DLD1 (cell line): ENCODE results near the gene ANTXR1.

Experiments used
- in situ Hi-C: cut with HindIII; loops from 2 replicates; pipeline ENCODE4 v1.10.0; 2017; ENCODE audit warnings: low sequenced_read_pairs

Gene ANTXR1

DNA sequence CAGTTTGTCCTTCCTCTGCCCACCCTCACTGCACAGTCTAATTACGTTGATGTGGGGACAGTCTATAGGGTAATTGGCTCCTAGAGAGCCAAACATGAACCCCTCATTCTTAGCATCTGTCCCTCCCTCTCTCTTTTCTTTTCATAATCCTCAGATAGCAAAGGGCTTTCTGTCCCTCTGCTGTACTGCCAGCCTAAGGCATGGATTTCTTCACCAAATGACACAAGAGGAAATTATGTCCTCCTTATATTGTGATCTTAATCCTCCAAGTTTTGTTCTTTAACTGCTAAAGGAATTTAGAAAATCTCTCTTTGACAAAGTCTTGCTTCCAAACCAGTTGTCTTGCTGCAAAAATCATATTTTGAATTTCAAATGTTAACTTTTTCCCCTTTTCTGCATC, 18.5 kb downstream of the ANTXR1 start:
- in situ Hi-C loops = no loop called here

DNA sequence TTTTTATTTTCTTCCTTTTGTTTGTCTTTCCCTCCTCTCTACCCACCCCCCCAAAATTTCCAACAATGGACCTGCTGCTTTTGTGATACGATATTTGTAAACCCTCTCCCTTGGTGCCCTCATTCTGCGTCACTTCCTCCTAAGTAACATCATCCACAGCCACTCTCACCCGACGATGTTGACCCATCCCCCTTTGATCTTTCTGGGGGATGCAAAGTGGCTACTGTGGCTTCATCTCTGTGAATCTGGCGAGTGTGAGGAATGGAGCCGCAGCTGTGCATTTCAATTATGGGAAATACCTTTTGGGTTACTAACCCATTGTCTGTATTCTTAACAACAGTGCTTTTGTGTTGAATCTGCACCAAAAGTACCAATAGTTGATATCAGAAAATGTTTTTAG, 19.4 kb downstream of the ANTXR1 start:
- in situ Hi-C loops = no loop called here

DNA sequence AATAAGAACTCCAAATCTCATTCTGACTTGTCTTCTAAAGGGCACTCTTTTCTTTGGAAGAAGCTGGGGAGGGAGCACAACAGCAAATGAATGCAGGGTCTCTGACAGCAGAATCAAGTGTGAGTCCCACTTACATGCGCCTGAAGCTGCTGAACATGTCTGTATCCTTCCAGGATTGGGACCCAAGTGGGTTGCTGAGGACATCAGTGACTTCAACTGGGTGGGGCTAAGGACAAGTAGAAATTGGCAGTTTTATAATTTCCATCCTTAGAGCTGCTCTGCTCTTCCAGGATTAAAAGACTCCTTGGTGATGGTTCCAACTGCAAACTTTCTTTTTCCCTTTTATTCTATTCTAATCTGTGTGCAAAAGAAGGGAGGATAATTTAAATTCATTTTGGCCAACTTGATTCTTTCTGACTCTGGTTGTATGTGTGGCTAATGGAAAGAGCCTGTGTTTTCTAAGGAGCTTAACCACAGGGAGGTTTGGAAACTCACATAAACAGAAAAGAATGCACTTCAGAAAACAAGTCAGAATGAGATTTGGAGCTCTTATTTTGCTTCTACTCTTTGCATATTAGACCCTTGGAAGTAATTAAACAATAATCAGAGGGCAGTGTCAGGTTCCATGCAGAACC, 20.6 kb downstream of the ANTXR1 start:
- in situ Hi-C loops = no loop called here

DNA sequence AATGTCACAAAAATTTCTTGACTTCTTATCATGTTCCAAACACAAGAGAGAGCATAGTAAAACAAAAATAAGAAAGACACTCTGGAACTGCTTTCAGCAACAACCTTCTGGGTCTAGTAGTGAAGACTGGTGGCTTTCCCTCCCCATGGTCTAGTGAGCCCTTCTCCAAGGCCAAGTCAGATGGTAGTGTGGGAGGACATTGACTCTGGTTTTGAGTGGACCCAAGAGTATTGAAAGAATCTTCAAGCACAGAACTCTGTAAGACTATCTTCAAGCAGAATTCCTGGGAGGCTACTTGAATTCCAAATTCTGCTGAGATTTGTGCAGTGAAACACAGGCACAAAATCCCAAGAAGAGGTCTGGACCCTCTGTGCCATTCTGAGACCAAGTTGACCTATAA, 21.1 kb downstream of the ANTXR1 start:
- in situ Hi-C loops = no loop called here

DNA sequence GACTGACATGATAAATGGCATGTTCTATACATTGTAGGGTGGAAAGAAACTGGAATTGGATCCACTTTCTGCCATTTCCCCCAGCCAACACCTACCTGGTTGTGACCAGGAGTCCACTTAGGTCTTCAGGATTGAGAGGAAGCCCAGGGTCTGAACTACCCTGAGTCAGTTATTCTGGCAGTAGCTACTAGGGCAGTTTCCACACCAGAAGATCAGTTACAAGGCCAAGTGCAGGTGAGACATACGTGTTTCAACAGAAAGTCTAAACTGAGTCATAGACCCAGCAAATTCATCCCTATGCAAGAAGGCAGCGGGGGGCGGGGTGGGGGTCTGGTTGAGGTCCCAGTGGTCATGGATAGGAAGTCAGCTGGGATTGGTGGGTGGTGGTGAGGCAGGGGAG, 21.9 kb downstream of the ANTXR1 start:
- in situ Hi-C loops = no loop called here

DNA sequence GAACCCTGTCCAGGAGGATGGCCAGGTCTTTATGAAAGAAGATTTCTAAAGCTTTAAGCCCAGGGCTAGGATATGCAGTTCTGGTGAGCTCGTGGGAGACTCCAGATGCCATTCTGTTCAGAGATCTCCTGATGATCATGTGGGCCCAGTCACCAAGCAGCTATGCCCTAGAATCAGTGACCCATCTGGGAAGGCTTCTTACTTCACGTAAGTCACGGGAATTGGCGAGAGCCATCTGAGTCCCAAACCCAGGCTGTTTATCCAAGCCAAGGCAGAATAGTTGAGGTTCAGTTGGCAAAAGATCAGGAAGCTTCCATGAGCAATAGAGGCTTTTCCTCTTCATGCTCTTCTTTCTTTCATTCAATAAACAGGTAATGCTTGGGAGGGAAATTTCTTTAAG, 23.9 kb downstream of the ANTXR1 start:
- in situ Hi-C loops = no loop called here

DNA sequence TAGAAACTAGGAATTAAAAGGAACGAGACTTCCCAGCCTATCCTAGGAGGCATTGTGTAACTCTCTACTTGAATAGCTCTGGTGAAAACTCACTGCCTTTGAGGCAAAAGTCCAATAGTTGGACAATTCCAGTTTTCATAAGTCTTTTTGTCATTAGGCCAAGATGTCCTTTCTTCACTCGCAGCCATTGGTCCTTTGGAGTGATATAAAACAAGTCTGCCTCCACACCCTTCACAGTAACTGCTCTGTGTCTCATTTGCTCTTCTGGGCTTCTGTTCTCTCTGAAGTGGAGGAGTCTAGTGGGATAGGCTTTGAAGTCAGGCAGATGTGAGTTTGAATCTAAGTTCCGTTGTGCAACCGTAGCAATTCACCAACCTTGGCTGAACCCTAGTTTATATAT, 28.2 kb downstream of the ANTXR1 start:
- in situ Hi-C loops = no loop called here

DNA sequence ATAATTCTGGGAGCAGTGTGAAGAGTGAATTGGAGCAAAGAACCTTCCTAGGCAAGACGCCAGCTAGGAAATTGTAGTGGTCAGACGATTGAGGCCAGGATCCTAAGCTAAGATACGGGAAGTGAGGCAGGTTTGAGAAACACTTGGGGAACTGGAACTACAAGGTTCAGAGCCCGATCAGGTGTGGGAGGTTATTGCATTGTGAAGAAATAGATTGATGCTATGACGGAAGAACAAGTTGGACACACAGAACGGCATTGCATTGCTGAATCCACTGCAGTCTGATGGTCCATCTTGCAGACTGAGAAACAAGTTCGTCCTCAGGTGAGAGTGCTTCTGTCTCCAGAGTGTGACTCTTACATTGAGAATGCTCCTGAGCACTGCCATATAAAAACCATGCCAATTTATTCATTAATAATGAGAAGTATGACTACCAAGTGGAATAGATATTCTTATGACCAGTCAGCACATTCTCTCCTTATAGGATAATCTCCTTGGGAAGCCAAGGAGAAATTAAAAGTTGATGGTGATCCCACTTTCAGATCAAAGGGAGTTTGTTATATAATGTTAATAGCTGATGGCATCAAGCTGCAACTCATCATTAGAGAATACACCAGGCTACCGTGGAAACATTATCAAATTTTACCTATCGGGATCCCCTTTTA, 30.9 kb downstream of the ANTXR1 start:
- in situ Hi-C loops = no loop called here

DNA sequence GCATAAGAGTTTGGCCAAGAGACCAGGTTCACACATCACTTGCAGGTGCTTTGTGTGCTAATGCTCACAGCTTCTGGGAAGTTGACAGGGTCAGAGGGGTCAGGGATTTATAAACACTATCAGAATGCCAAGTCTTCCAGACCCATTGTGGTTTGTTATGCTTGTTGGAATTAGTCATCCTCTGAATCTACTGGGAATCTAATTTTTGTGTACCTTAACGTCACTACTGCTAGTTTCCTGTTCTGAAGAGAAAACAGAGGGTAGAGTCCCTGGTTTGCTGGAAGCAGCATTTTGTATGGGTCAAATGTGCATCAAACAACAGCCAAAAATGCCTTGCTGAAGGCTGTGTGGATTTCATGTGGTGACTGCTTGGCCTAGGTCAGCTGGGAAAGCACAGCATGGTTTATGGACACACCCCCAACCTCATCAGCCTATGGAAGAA, 33.3 kb downstream of the ANTXR1 start:
- in situ Hi-C loops = no loop called here

DNA sequence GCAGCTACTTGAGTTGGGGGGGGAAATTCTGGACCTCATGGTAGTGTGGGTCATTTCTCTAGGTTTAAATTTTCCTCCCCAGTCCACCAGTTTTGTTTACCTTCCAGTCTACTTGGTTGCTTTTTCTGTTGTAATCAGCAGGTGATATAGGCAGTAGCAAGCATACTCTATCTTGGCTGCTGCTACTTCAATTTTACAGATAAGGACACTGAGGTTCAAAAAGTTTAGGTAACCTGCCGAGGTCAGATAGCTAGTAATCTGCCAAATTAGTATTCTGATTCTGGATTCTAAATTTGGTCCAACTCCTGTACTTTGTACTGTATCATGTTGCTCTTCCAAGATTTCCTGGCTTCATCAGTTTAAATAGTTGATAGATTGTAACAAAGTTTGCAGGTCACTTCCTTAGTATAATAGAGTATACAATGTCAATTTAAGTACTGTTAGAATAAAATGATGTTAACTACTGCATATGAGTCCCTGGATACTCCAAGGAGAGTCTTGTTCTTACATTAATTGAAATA, 34.7 kb downstream of the ANTXR1 start:
- in situ Hi-C loops = no loop called here

DNA sequence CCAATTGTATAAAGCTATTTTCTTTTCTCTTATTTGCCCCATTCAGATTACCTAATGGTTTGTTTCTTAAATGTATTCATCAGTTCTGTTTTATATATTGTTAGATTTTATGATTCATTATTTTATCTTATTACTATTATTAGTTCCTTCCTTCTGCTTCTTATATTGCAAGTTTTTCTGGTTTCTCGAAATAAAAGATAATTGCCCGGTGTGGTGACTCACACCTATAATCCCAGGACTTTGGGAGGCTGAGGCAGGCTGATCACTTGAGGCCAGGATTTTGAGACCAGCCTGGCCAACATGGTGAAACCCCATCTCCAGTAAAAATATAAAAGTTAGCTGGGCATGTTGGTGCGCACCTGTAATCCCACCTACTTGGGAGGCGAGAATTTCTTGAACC, 37.8 kb downstream of the ANTXR1 start:
- in situ Hi-C loops = no loop called here

DNA sequence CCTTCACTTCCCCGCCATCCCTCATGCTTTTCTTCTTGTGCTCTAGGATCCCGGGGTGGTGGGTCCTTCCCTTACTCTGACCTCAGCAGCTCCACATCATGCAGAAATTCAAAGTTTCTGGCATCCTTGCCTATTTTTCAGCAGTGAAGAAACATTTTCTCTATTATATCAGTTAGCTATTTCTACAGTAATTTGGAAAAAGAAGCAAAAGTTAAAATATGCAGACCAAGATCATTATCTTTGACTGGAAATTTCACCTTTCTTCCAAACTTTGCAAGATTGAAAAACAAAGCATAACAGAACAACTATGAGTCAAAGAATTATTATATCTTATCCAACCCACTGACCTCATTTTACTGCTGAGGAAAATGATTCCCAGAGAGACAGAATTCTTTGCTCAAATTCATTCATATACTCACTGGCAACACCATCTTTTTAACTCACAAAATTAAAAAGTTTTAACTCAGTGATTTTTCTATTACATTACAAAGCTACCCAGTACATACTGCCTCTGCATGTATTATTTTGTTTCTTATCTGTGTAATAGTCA, 40.5 kb downstream of the ANTXR1 start:
- in situ Hi-C loops = no loop called here

DNA sequence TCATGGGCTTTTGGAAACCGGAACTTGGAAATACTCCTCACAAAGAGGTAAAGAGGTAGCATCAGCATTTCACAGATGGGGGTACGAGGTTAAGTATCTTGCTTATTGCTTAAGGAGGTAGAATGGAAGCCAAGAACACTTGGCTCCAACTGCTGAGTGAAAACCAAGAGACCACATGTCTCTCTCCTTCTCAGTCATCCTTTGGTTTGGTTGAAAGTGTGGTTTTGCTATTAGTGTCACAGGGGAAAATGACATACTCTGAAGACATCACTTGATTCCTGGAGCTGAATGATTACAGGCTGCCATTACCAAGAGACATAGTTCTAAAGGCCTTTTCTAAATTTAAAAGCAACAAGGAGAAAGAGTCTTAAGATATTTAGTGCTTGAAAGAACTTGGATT, 41.5 kb downstream of the ANTXR1 start:
- in situ Hi-C loops = no loop called here

DNA sequence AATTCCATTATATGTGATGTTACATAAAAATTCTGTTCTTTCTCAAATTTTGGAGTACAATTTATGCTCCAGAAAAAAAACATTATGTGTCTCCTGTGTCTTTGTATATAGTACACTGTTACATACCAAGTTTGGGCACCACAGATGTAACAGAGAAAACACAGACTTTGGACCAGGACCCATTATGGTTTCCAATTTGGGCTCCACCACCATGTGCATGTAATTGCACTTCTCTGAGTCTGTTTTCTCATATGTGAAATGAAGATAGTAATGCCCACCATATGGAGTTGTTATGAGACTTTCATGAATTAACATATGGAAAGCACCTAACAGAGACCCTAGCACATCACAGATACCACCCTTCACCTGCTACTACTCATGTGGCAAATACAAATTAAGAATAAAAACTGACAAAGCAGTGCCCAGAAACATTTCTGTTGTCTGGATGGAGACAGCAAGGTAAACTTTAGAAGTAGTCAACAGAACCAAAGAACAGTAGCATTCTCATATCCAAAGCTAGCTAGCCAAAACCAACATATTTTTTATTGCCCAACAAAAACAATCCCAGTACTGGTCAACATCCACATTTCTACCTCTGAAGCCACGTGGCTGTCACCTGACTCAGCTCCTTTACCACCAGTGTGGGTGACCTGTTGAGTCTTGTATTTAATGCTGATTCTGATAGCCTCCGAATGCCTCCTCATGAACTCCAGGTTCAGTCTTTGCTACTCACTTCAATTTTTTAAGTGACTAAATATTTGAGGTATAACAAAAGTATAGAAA, 42.9 kb downstream of the ANTXR1 start:
- in situ Hi-C loops = no loop called here

DNA sequence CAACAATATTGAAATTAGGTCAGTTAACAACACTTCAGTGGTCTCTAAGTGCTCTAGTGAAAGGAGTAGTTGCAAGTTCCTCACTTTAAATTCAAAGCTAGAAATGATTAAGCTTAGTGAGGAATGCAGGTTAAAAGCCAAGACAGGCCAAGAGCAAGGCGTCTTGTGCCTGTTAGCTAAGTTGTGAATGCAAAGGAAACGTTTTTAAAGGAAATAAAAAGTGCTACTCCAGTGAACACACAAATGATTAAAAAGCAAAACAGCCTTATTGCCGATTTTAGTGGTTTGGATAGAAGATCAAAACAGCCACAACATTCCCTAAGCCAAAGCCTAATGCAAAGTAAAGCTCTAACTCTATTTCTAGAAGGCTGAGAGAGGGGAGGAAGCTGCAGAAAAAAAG, 44.7 kb downstream of the ANTXR1 start:
- in situ Hi-C loops = no loop called here

DNA sequence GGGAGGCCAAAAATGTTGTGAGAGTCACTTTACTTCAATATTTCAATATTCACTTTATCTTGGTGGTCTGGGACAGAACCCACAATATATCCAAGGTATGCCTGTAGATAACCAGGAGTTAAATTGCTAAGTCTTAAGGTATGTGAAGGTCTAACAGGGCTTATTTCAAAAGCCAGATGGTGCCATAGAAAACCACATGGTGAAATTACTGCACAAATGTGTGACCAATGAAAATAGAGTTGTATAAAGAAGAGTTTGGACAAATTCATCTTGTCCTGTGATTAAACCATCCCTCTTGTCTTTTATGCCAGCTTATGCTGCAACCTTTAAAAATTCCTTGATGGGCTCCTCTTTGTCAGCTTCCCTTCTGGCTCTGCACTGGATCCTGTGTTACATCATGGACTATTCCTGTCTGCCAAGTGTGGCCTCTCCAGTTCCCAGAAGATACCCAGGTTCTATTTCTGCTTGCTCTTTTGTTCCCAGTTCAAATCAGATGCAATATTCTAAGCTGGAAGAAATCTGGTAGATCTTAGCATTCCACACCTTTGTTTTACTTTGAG, 46.8 kb downstream of the ANTXR1 start:
- in situ Hi-C loops = no loop called here

DNA sequence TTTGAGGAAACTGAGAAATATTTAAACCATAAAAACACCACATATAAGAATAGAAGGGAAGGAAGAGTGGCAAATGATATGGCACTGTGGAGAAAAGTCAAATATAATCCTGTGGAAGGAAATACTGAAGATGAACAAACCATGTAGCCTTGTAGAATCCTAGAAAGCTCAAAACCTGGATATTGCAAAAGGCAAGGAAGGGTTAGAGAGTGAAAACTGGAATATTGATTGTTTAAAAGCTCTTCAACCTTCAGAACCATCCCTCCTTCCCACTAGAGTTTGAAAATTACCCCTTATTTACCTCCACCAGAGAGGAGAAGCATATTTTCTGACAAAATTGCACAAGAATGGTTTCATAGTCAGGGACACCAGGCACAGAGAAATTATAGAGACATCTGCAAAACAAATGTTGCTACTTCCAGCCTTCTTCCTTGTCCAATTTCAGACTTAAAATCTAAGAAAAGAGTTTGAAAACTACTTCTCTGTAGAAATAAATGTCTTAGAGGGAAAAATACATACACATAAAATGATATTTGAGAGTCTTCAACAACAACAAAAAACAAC, 48.0 kb downstream of the ANTXR1 start:
- in situ Hi-C loops = no loop called here

DNA sequence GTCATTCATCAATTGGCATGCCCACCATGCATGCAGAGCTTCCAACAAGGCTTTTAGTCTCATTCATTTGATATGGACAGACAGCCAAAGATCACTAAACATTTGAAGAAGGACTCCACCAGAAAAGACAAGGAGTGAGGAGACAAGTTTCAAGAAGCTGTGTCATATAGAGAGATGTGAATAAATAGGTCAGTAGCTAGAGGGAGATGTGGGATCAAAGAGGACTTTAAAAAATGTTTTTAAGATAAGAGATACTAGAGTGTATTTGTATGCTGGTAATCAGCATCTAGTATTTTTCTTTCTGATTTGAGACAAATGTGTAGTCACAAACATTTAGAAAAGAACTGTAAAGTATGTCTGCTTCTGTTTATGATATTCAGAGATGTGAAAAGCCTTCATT, 48.5 kb downstream of the ANTXR1 start:
- in situ Hi-C loops = no loop called here

DNA sequence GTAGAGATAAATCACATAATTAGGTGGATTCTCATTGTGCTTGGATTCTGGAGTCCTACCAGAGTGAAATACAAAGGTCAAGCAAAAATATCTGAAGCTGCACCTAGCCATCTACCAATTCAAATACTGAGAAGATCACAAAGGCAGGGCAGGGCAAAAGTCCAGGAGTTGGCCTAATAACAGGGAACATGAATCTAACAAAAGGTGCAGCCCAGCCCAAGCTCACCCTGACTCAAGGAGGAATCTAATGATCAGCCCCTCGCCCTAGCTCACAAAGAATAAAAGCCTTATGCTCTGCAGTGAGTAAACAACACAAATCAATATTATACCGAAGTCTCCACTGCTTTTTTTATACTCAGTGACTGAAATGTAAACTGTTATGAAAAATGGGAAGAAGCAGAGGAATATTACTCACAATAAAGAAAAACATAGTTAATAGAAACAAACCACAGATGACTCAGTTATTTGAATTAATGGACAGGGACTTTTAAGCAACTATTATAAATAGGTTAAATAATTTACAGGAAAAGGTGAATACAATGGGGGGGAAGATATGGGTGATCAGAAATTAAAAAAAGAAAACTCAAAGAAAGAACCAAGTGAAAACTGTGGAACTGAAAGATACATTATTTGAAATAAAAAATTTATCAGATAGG, 49.5 kb downstream of the ANTXR1 start:
- in situ Hi-C loops = no loop called here

DNA sequence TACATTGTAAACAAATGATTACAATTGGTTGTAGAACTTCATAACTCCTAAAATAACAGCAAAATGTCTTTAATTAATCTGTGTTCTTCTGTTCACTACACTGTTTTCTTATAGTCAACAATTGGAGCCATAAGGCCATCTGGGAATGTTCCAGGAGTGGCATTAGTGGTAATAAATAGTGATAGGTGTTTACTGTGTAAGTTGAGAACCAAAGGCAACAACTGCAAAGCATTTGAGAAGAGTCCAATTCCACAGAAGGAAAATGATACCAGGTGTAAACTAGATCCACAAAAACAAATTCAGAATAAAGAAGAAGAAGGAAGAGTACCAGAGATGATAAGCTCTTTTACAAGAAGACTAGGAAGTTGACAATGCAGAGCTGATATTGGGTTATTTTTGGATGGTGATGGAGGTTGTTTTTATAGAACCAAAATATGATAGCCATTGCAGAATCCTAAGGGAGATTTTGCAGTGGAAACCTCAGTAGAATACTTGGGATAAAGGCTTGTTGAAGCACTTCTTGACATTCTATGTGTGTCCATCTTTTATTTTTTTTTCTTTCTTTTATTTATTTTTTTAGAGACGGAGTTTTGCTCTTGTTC, 52.9 kb downstream of the ANTXR1 start:
- in situ Hi-C loops = no loop called here
